HG02970 (cell line): ENCODE measurements around the gene NPC1L1.

Experiments
- ATAC-seq: cut with Tn5 transposase; IDR thresholded peaks from one replicate; pipeline ENCODE4 v1.9.1; 2021; ENCODE audit warnings: mild to moderate bottlenecking, moderate library complexity, moderate number of reproducible peaks; ENCODE audit not compliant: unreplicated experiment, low FRiP score

Gene NPC1L1

GRCh38 chr7:44541028-44541869 lies at the start of gene NPC1L1:
Gene NPC1L1, minus strand, starts transcription at chr7:44541330. Its CDS starts 71 bp downstream, at chr7:44541259.
- no peak for ATAC-seq

- ATAC-seq: no peak
These were observed 49.8 kb upstream of the NPC1L1 start for GRCh38 chr7:44590910-44591309.

GRCh38 chr7:44587843-44588711 lies 46.9 kb upstream of the NPC1L1 start:
- ATAC-seq: no peak

GRCh38 chr7:44583146-44583865 lies 42.2 kb upstream of the NPC1L1 start:
- ATAC-seq: no peak

- ATAC-seq: peak; percentile 92
These were observed 40.9 kb upstream of the NPC1L1 start, which contains the start of gene TMED4 for GRCh38 chr7:44581879-44582603. Gene TMED4, minus strand, starts transcription at chr7:44582231. Its CDS starts 25 bp downstream, at chr7:44582206.

GRCh38 chr7:44580945-44581878 lies 40.1 kb upstream of the NPC1L1 start:
- peak; percentile 5 for ATAC-seq

- ATAC-seq: no peak
These were observed 35.1 kb upstream of the NPC1L1 start for GRCh38 chr7:44576228-44576627.

- ATAC-seq: no peak
These were observed 33.9 kb upstream of the NPC1L1 start for GRCh38 chr7:44575054-44575453.

- ATAC-seq: peak; percentile 8
These were observed 33.2 kb upstream of the NPC1L1 start for GRCh38 chr7:44574287-44574872.

- ATAC-seq: peak; percentile 89
These were observed 32.5 kb upstream of the NPC1L1 start, which contains the start of gene DDX56 for GRCh38 chr7:44573464-44574286. Gene DDX56, minus strand, starts transcription at chr7:44573908. Its CDS starts 13 bp downstream, at chr7:44573895.

- no peak for ATAC-seq
These were observed 31.6 kb upstream of the NPC1L1 start for GRCh38 chr7:44572771-44573170.

GRCh38 chr7:44569959-44570358 lies 28.8 kb upstream of the NPC1L1 start:
- no peak for ATAC-seq

- ATAC-seq: no peak
These were observed 27.8 kb upstream of the NPC1L1 start for GRCh38 chr7:44568771-44569560.

GRCh38 chr7:44567884-44568283 lies 26.8 kb upstream of the NPC1L1 start:
- no peak for ATAC-seq

GRCh38 chr7:44566680-44567079 lies 25.6 kb upstream of the NPC1L1 start:
- no peak for ATAC-seq

GRCh38 chr7:44565795-44566559 lies 24.8 kb upstream of the NPC1L1 start:
- no peak for ATAC-seq
